Measurements from ENCODE around the gene ATP2B3.

Gene ATP2B3

DNA sequence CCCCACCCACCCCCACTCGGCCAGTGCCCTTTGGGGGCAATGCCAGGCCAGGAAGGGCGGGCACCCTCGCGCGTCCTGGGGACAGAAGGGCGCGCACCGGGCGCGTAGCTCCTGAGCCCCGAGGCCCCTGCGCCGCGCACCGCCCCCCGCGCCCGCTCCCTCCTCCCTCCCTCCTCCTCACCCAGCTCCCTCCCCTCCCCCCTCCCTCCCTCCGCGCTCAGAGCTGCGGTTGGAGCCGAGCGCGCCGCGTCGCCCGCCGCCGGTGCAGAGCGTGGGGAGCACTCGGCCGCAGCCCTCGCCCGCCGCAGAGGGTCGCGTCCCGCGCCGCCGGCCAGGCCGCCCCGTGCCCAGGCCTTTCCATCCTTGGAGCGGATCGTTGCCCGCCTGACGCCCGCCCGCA is at the start of gene ATP2B3:
TSS of gene ATP2B3 (plus strand) at position 220 of the 400 bp plus-strand sequence. CDS start 18,606 bp downstream, outside the sequence.
- no peak within 1 kb of the TSS for H3K4me3 ChIP-seq (ENCODE audit: low read depth, low read length)
- DNase-seq (ENCODE audit: low read depth): no peak
- TF ChIP-seq CTCF (IDR thresholded peaks at IDR 0.05; ENCODE audit: control insufficient read depth, extremely low read depth, insufficient read depth): no peak

GRCh38 chrX:153468008-153468580 is 49.3 kb upstream of the ATP2B3 start:
- no peak overlapping the region for H3K4me3 ChIP-seq (ENCODE audit: low read depth, low read length)
- TF ChIP-seq CTCF (IDR thresholded peaks at IDR 0.05; ENCODE audit: control insufficient read depth, extremely low read depth, insufficient read depth): no peak
- no peak for DNase-seq (ENCODE audit: low read depth)

- H3K4me3 ChIP-seq (ENCODE audit: low read depth, low read length): peak overlapping the region; percentile 63
- no peak for TF ChIP-seq CTCF (IDR thresholded peaks at IDR 0.05; ENCODE audit: control insufficient read depth, extremely low read depth, insufficient read depth)
- DNase-seq (ENCODE audit: low read depth): no peak
Measured at GRCh38 chrX:153469811-153470410, 47.5 kb upstream of the ATP2B3 start.

DNA sequence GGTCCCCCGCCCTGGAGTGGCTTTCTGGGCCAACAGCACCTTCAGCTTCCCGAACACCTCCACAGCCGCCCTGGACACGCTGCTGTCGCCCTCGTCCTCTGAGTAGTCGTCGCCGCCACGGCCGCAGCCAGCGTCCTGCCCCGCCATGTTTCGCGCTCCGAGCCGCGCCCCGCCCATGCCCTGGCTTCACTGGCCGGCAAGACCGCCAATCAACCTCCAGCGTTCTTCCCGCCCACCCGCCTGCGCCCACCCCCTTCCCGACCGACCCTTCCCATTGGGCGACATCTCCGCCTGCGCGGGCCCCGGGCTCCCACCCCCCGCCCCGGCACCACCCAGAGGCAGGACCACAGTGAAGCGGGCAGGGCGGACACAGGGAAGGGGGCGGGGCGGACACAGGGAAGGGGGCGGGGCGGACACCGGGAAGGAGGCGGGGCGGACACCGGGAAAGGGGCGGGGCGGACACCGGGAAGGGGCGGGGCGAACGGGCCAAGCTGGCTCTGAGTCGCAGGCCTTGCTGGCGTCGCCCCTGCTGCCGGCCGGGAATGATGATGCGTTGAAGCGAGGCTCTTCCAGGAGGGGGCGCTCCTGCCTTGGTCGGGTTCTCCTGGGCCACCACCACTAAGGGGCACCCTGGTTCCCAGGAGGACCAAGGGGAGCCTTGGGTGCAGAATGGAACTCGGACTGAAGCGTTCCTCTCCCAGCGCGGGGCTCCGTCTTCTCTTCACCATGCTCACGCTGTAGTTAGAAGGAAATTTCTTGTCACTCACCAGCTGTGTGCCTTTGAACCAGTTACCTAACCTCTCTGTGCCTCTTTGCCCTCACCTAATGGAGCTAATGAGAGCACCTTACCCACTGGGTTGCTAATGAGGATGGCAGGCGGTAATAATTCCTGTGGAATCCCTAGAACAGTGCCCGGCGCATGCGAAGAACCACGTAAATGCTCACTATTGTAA is 46.8 kb upstream of the ATP2B3 start, which contains the start of gene HAUS7:
TSS of gene HAUS7 (minus strand) at position 166 of the 953 bp plus-strand sequence. CDS start at position 147, 19 bp downstream.
- TF ChIP-seq CTCF (IDR thresholded peaks at IDR 0.05; ENCODE audit: control insufficient read depth, extremely low read depth, insufficient read depth): peak; percentile 75
- H3K4me3 ChIP-seq (ENCODE audit: low read depth, low read length): peak within 1 kb of the TSS; percentile 63
- DNase-seq (ENCODE audit: low read depth): peak; percentile 56

DNA sequence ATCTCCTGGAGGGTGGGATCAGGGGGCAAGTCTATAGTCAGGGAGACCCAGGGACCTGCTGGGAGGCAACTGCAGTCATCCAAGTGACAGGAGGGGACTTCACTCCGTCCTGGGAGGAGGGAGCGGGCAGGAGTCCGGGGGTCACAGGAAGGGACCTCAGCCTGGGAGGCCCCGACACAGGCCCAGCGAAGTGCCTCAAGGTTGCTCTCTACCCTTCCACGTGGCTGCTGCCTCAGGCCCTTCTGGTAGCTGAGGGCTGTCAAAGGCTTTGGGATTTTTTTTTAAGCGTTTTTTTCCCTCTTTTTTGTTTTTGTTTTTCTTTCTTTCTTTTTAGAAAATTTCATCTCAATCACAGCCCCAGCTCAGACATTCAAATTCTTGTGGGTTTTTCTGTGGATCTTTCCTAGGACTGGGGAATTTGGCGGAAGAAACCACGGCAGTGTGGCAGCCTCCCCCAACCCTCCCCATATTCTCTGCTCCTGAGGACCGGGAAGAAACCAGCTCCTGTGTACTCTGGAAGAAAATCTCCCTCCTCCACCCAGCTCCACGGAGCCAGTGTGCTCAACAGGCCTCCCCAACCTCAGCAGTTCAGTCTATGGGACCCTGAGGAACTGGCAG is 45.7 kb upstream of the ATP2B3 start:
- DNase-seq (ENCODE audit: low read depth): no peak
- H3K4me3 ChIP-seq (ENCODE audit: low read depth, low read length): no peak overlapping the region
- no peak for TF ChIP-seq CTCF (IDR thresholded peaks at IDR 0.05; ENCODE audit: control insufficient read depth, extremely low read depth, insufficient read depth)

- no peak for TF ChIP-seq CTCF (IDR thresholded peaks at IDR 0.05; ENCODE audit: control insufficient read depth, extremely low read depth, insufficient read depth)
- no peak for DNase-seq (ENCODE audit: low read depth)
- H3K4me3 ChIP-seq (ENCODE audit: low read depth, low read length): no peak overlapping the region
Measured at GRCh38 chrX:153473126-153473525, 44.3 kb upstream of the ATP2B3 start.
